Neuronal stem cell (in vitro differentiated cells): ENCODE measurements around the gene SMPDL3B.
"Not testable (repeated sequence)": the region's sequence is repeated elsewhere in the genome, so short reads cannot be mapped to it uniquely, and the experiment has no call there.

Source experiments
- DNase-seq: peaks from one replicate; pipeline ENCODE4 v3.0.0-alpha.2; 2013; ENCODE audit warnings: low spot score
- H2AFZ ChIP-seq: one replicate; pipeline ENCODE4 v1.6.1; 2013; ENCODE audit warnings: mild to moderate bottlenecking, low read length, inconsistent platforms
- H2AK5ac ChIP-seq: 2 replicates; pipeline ENCODE4 v1.6.1; 2013; ENCODE audit warnings: low read depth, mild to moderate bottlenecking, inconsistent platforms, low read length, moderate library complexity, mixed read lengths
- H2BK120ac ChIP-seq: 2 replicates; pipeline ENCODE4 v1.6.1; 2013; ENCODE audit warnings: low read depth, mild to moderate bottlenecking, inconsistent platforms, low read length, moderate library complexity, mixed read lengths
- H2BK12ac ChIP-seq: one replicate; pipeline ENCODE4 v1.6.1; 2013; ENCODE audit warnings: low read length, inconsistent platforms
- H2BK15ac ChIP-seq: 2 replicates; pipeline ENCODE4 v1.6.1; 2013; ENCODE audit warnings: mild to moderate bottlenecking, low read length, inconsistent platforms, mixed read lengths
- H2BK5ac ChIP-seq: one replicate; pipeline ENCODE4 v1.6.1; 2013; ENCODE audit warnings: inconsistent platforms, mild to moderate bottlenecking, low read length, moderate library complexity
- H3K14ac ChIP-seq: one replicate; pipeline ENCODE4 v1.6.1; 2013; ENCODE audit warnings: low read length, inconsistent platforms
- H3K18ac ChIP-seq: 2 replicates; pipeline ENCODE4 v1.6.1; 2013; ENCODE audit warnings: low read length, inconsistent platforms
- H3K23ac ChIP-seq: 2 replicates; pipeline ENCODE4 v1.6.1; 2013; ENCODE audit warnings: low read depth, mild to moderate bottlenecking, mixed read lengths, low read length, inconsistent platforms; ENCODE audit not compliant: poor library complexity
- H3K27ac ChIP-seq: replicated peaks from 3 replicates; pipeline ENCODE4 v1.5.1; 2013; ENCODE audit warnings: low read length, inconsistent platforms
- H3K27me3 ChIP-seq, 3 experiments: 2 replicates each; pipeline ENCODE4 v1.6.1; 2013; ENCODE audit warnings: low read length in 3 of 3, mild to moderate bottlenecking in 2 of 3, inconsistent platforms in 1 of 3, low read depth in 1 of 3, mixed read lengths in 1 of 3, moderate library complexity in 1 of 3; ENCODE audit not compliant: control insufficient read depth in 3 of 3, insufficient read depth in 3 of 3
- H3K36me3 ChIP-seq, 2 donors: replicated peaks in 1 of 2; 2 replicates each; pipeline ENCODE4 v1.6.1; 2013; ENCODE audit warnings: low read length in 2 of 2; ENCODE audit not compliant: control insufficient read depth in 2 of 2, insufficient read depth in 2 of 2
- H3K4ac ChIP-seq: 2 replicates; pipeline ENCODE4 v1.6.1; 2013; ENCODE audit warnings: inconsistent platforms, mild to moderate bottlenecking, low read length, moderate library complexity
- H3K4me1 ChIP-seq, 2 donors: 1 replicate in 1 of 2; 2 replicates in 1 of 2; pipeline ENCODE4 v1.6.1; 2013; ENCODE audit warnings: low read length in 2 of 2, low read depth in 1 of 2; ENCODE audit not compliant: control insufficient read depth in 2 of 2, insufficient read depth in 1 of 2
- H3K4me2 ChIP-seq: one replicate; pipeline ENCODE4 v1.6.1; 2013; ENCODE audit warnings: mild to moderate bottlenecking, low read length, inconsistent platforms; ENCODE audit not compliant: insufficient read depth, poor library complexity, severe bottlenecking
- H3K4me3 ChIP-seq, 2 donors: 2 replicates each; pipeline ENCODE4 v1.5.1; 2013; ENCODE audit warnings: low read length in 2 of 2, mild to moderate bottlenecking in 2 of 2, inconsistent platforms in 1 of 2, moderate library complexity in 1 of 2
- H3K79me1 ChIP-seq: one replicate; pipeline ENCODE4 v1.6.1; 2013; ENCODE audit warnings: low read depth, mild to moderate bottlenecking, inconsistent platforms, low read length, moderate library complexity
- H3K9ac ChIP-seq: one replicate; pipeline ENCODE4 v1.6.1; 2013; ENCODE audit warnings: mild to moderate bottlenecking, low read depth, low read length, inconsistent platforms; ENCODE audit not compliant: poor library complexity
- H3K9me3 ChIP-seq, 2 donors: replicated peaks in 1 of 2; 2 replicates each; pipeline versions ENCODE3 to v1.6.1; 2013; ENCODE audit warnings: low read length in 2 of 2, mild to moderate bottlenecking in 2 of 2, inconsistent platforms in 1 of 2, low read depth in 1 of 2, mixed read lengths in 1 of 2, moderate library complexity in 1 of 2; ENCODE audit not compliant: control insufficient read depth in 2 of 2, insufficient read depth in 1 of 2
- H4K8ac ChIP-seq: one replicate; pipeline ENCODE4 v1.6.1; 2013; ENCODE audit warnings: low read depth, mild to moderate bottlenecking, inconsistent platforms, low read length, moderate library complexity
- H4K91ac ChIP-seq: one replicate; pipeline ENCODE4 v1.6.1; 2013; ENCODE audit warnings: low read length, low read depth, mild to moderate bottlenecking, inconsistent platforms; ENCODE audit not compliant: poor library complexity
- WGBS, 2 donors: extraction: QIAGEN DNeasy Blood & Tissue Kit; methylation state at CpG; one replicate each; pipeline ENCODE4 v1.1.7; 2013; ENCODE audit warnings: missing lambda C conversion rate in 2 of 2, mixed read lengths in 1 of 2; ENCODE audit not compliant: insufficient read length in 2 of 2, insufficient replicate concordance in 1 of 2; ENCODE audit errors: extremely low coverage in 2 of 2; 5-methylcytosine and 5-hydroxymethylcytosine counted together

SMPDL3B gene

DNA sequence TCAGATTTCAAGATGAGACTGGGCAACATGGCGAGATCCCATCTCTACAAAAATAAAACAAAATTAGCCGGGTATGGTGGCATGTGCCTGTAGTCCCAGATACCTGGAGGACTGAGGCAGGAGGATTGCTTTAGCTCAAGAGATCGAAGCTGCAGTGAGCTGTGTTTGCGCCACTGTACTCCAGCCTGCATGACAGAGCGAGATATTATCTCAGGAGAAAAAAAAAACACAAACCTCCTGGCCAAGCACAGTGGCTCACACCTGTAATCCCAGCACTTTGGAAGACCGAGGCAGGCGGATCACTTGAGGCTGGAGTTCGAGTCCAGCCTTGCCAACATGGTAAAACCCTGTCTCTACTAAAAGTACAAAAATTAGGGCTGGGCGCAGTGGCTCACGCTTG is 67.8 kb downstream of the SMPDL3B start:
- H3K9ac ChIP-seq: no peak overlapping the region
- no peaks in the 10 kb centered on the region for H3K9me3 ChIP-seq
- no peak overlapping the region for H3K4me2 ChIP-seq
- no peak overlapping the region for H3K4me3 ChIP-seq
- H3K4me1 ChIP-seq: no peaks in the 10 kb centered on the region
- H2BK5ac ChIP-seq: no peak overlapping the region
- no peak overlapping the region for H2AFZ ChIP-seq
- H3K14ac ChIP-seq: no peak overlapping the region
- no peak overlapping the region for H2AK5ac ChIP-seq
- whole genome bisulfite sequencing, 2 donors: no CpG with 5 or more reads among the region's 10 CpGs
- H4K8ac ChIP-seq: no peak overlapping the region
- no peak overlapping the region for H2BK12ac ChIP-seq
- H3K27me3 ChIP-seq: no peaks in the 10 kb centered on the region
- H2BK120ac ChIP-seq: no peak overlapping the region
- no peak for DNase-seq
- H4K91ac ChIP-seq: no peak overlapping the region
- no peak overlapping the region for H2BK15ac ChIP-seq
- peaks cover 7 to 73% of the 10 kb centered on the region in 2 donors for H3K36me3 ChIP-seq
- H3K4ac ChIP-seq: no peak overlapping the region
- H3K23ac ChIP-seq: no peak overlapping the region
- H3K18ac ChIP-seq: no peak overlapping the region
- no peaks in the 10 kb centered on the region for H3K79me1 ChIP-seq
- no peak overlapping the region for H3K27ac ChIP-seq

DNA sequence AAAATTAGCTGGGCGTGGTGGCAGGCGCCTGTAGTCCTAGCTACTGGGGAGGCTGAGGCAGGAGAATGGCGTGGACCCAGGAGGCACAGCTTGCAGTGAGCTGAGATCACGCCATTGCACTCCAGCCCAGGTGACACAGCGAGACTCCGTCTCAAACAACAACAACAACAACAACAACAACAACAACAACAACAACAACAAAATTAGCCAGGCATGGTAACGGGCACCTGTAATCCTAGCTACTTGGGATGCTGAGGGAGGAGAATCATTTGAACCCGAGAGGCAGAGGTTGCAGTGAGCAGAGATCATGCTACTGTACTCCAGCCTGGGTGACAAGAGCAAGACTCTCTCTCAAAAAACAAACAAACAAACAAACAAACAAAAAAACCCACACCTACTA is 68.3 kb downstream of the SMPDL3B start:
- WGBS, 2 donors: no CpG with 5 or more reads among the region's 8 CpGs
- not testable (repeated sequence) for H3K4me2 ChIP-seq, H3K23ac ChIP-seq, H2AFZ ChIP-seq, H4K8ac ChIP-seq, DNase-seq, H2BK5ac ChIP-seq, H3K4me1 ChIP-seq, H3K4ac ChIP-seq, H2AK5ac ChIP-seq, H4K91ac ChIP-seq, H3K4me3 ChIP-seq, H3K79me1 ChIP-seq, H3K18ac ChIP-seq, H3K27me3 ChIP-seq, H3K9me3 ChIP-seq, H3K27ac ChIP-seq, H3K9ac ChIP-seq, H2BK12ac ChIP-seq, H2BK15ac ChIP-seq, H2BK120ac ChIP-seq, H3K14ac ChIP-seq
- peaks cover 5 to 68% of the 10 kb centered on the region in 2 donors for H3K36me3 ChIP-seq
